GM23338 (cell line): Measurements from ENCODE around the gene RAB5IF. TPM values are rescaled to one million over a fixed set of nuclear protein-coding genes. Genes with fewer than 3 reads are reported as not detected.

Experiments
- ATAC-seq: fragments of 200-7000 bp; cut with Tn5 transposase; 3 replicates; pipeline ENCODE4 v1.9.1; 2020
- DNase-seq: peaks from one replicate; pipeline ENCODE4 v3.0.0-alpha.2; 2015; ENCODE audit warnings: low spot score
- H2AFZ ChIP-seq: fragments of 200-600 bp; sonication (generic); 2 replicates; pipeline ENCODE4 v1.8.0; 2016; ENCODE audit warnings: antibody characterized with exemption, mild to moderate bottlenecking, moderate library complexity
- H3F3A ChIP-seq: fragments of 200-600 bp; sonication (generic); replicated peaks from 2 replicates; pipeline ENCODE4 v1.8.0; 2017; ENCODE audit warnings: antibody characterized with exemption, mixed run types, low read depth
- H3K27ac ChIP-seq: fragments of 200-600 bp; sonication (generic); 2 replicates; pipeline ENCODE4 v1.6.1; 2016; ENCODE audit warnings: low read depth
- H3K27me3 ChIP-seq: fragments of 200-600 bp; sonication (generic); 2 replicates; pipeline ENCODE4 v1.8.0; 2016; ENCODE audit warnings: mild to moderate bottlenecking, mixed run types, moderate library complexity; ENCODE audit not compliant: insufficient read depth
- H3K36me3 ChIP-seq: fragments of 200-600 bp; sonication (generic); 2 replicates; pipeline ENCODE4 v1.8.0; 2016; ENCODE audit warnings: mild to moderate bottlenecking; ENCODE audit not compliant: insufficient read depth
- H3K4me1 ChIP-seq: fragments of 200-600 bp; sonication (generic); 2 replicates; pipeline ENCODE4 v1.8.0; 2016; ENCODE audit warnings: mild to moderate bottlenecking, moderate library complexity; ENCODE audit not compliant: insufficient read depth
- H3K4me2 ChIP-seq: fragments of 200-600 bp; sonication (generic); 2 replicates; pipeline ENCODE4 v1.7.1; 2017; ENCODE audit warnings: mixed run types
- H3K4me3 ChIP-seq: fragments of 200-600 bp; sonication (generic); 2 replicates; pipeline ENCODE4 v1.6.1; 2016; ENCODE audit warnings: mixed run types
- H3K79me2 ChIP-seq: fragments of 200-600 bp; sonication (generic); replicated peaks from 2 replicates; pipeline ENCODE4 v1.8.0; 2017; ENCODE audit warnings: mild to moderate bottlenecking; ENCODE audit not compliant: insufficient read depth
- H3K9me2 ChIP-seq: fragments of 200-600 bp; sonication (generic); 2 replicates; pipeline ENCODE4 v1.8.0; 2017; ENCODE audit not compliant: insufficient read depth
- H4K20me1 ChIP-seq: fragments of 200-600 bp; sonication (generic); replicated peaks from 2 replicates; pipeline ENCODE4 v1.8.0; 2017; ENCODE audit warnings: mild to moderate bottlenecking; ENCODE audit not compliant: insufficient read depth
- H3K27ac Mint-ChIP-seq: 2 replicates; pipeline ENCODE4 v1.8.0; 2020; ENCODE audit warnings: inconsistent platforms, mild to moderate bottlenecking, moderate library complexity, mixed read lengths
- H3K27me3 Mint-ChIP-seq: 3 replicates; pipeline ENCODE4 v1.8.0; 2022; ENCODE audit warnings: low read depth, mild to moderate bottlenecking, moderate library complexity, mixed read lengths, inconsistent platforms; ENCODE audit not compliant: insufficient read depth, poor library complexity
- H3K36me3 Mint-ChIP-seq: 3 replicates; pipeline ENCODE4 v1.8.0; 2021; ENCODE audit warnings: low read depth, mild to moderate bottlenecking, inconsistent platforms, moderate library complexity, mixed read lengths
- H3K4me1 Mint-ChIP-seq: 3 replicates; pipeline ENCODE4 v1.8.0; 2020; ENCODE audit warnings: mild to moderate bottlenecking, inconsistent platforms, mixed read lengths
- H3K4me3 Mint-ChIP-seq: 3 replicates; pipeline ENCODE4 v1.8.0; 2021; ENCODE audit warnings: moderate library complexity, mild to moderate bottlenecking, inconsistent platforms, mixed read lengths
- H3K9me3 Mint-ChIP-seq: 3 replicates; pipeline ENCODE4 v1.8.0; 2020; ENCODE audit warnings: moderate library complexity, mild to moderate bottlenecking, inconsistent platforms, mixed read lengths
- EZH2 ChIP-seq: fragments of 200-600 bp; sonication (generic); IDR thresholded peaks from one replicate; pipeline ENCODE4 v1.8.0; 2017; ENCODE audit warnings: antibody characterized with exemption, mild to moderate bottlenecking, low read depth; ENCODE audit not compliant: unreplicated experiment
- EZH2phosphoT487 ChIP-seq: fragments of 200-600 bp; sonication (generic); IDR thresholded peaks from one replicate; pipeline ENCODE4 v1.8.1; 2018; ENCODE audit warnings: antibody characterized with exemption; ENCODE audit not compliant: unreplicated experiment
- JUNB ChIP-seq: IDR thresholded peaks from one replicate; pipeline ENCODE4 v1.6.1; 2016; ENCODE audit warnings: antibody characterized with exemption; ENCODE audit not compliant: unreplicated experiment
- POLR2AphosphoS5 ChIP-seq: IDR thresholded peaks from 2 replicates; pipeline ENCODE4 v1.6.1; 2016; ENCODE audit warnings: antibody characterized with exemption, low read depth
- STAT1 ChIP-seq: IDR thresholded peaks from one replicate; pipeline ENCODE4 v1.6.1; 2016; ENCODE audit warnings: antibody characterized with exemption; ENCODE audit not compliant: unreplicated experiment
- ZNF462 ChIP-seq: fragments of 250-450 bp; sonication (Bioruptor Pico); IDR thresholded peaks from 2 replicates; pipeline ENCODE4 v1.5.0; 2020; ENCODE audit warnings: mild to moderate bottlenecking, moderate library complexity
- polyA plus RNA-seq: library from polyadenylated mRNA; unstranded; fragments of >200 nt; fragmentation: Nextera tagmentation; extraction: Ambion mirVana; gene quantifications from 2 replicates; pipeline ENCODE4 v1.2.1, GENCODE V29; 2016
- total RNA-seq: library from RNA; depleted of rRNA; stranded (reverse); fragments of >200 nt; shearing (Covaris generic); gene quantifications from 2 replicates; pipeline ENCODE4 v1.2.3, GENCODE V29; 2014

RAB5IF gene
- total and polyA plus RNA-seq, 2 experiments from 2014 or later, result 123 to 138 TPM

DNA sequence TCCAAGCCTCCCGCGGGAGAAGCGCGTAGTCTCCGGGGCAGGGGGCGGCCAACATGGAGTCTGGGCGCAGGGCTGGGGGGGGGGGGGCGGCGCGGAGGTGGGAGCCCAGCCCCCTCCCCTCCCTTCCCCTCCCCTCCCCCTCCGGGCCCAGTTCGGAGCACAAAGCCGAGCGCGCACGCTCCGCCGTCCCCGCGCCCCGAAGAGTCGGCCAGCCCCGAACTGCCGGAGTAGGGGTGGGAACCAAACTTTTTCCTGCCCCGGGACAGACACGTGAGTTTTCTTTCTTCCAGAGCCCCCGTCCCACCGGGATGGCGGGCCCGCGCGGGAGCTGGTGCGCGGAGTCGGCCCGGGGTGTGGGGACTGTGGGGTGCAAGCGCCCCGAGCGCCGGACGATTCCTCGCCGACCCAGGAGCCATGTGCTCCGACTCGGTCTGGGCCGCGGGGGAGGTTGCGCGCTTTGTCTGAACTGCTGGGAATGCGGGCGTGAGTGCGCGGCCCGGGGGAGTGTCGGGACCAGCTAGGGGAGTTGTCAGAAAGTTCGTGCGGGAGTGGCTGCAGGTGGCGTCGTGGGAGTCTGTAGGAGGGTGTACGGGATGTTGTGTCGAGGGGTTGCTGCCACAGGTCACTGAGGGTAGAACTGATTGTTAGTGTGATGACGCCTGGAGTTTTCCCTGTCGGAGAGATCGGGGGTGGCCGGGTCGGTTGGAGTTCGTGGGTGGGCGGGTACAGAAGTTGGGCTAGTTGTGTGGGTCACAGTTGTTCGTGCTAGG, 31.0 kb upstream of the RAB5IF start:
- Histone ChIP-seq H2AFZ (peak overlapping the region; percentile 69), H3K27ac (no peak overlapping the region), H3K9me2 (no peaks in the 10 kb centered on the region), H3K4me2 (peak overlapping the region; percentile 96), H3K4me3 (peak overlapping the region; percentile 92), H3K79me2 (peaks cover 61% of the 10 kb centered on the region), H3K36me3 (peaks cover 5% of the 10 kb centered on the region; the same call in 1 of the 2 replicates), H3K4me1 (peaks cover 36% of the 10 kb centered on the region), H3K27me3 (no peaks in the 10 kb centered on the region), H3F3A (peaks cover 6% of the 10 kb centered on the region; the same call in 1 of the 2 replicates), H4K20me1 (peaks cover 20% of the 10 kb centered on the region)
- H3K27ac Mint-ChIP-seq, result peak overlapping the region; percentile 92
- H3K36me3 Mint-ChIP-seq, result peaks cover 30% of the 10 kb centered on the region
- peaks cover 47% of the 10 kb centered on the region for H3K4me1 Mint-ChIP-seq
- H3K9me3 Mint-ChIP-seq, result no peaks in the 10 kb centered on the region
- peaks cover 27% of the 10 kb centered on the region for H3K27me3 Mint-ChIP-seq
- DNase-seq (peak; percentile 76), ATAC-seq (peak; percentile 15)
- TF ChIP-seq STAT1, result no peak
- no peak for TF ChIP-seq JUNB
- TF ChIP-seq EZH2, result no peak
- no peak for TF ChIP-seq ZNF462
- no peak for TF ChIP-seq EZH2phosphoT487
- peak; percentile 60 for TF ChIP-seq POLR2AphosphoS5
- peak overlapping the region; percentile 94 for H3K4me3 Mint-ChIP-seq
